ENCODE data around the gene BTG2.

DNA sequence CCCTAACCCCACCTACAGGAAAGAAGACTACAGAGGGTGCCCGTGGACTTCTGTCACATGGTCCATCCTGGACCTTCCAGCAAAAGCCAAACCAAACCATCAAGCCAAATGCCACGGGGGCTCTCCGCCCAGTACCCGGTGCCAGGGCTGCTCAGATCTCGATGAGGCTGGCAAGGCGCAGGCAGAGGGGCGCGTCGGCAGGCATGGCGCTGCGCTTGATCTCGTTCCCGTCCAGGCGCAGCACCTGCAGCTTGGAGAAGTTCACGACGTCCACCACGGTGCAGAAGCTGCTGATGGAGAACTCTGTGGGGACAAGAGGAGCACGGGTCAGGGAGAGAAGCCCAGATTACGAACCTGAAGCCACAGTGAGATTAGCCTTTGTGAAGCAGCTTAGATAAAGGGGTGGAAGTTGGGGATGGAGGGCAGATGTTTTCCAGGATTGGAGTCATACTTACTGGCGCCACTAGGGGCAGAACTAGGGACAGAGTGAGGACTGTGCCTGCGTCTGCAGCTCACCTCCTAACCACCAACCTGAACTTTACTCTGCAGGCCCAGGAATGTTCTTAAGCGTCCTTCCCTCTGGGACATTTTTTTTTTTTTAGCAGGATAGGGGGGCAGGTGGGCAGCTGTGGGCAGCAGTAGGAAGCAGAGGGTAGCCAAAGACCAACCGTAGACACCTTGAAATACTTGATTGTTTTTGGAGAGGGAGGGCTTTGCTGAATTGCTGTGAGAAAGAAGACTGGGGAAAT lies 37.0 kb downstream of the BTG2 start:
- TF ChIP-seq CTCF (conservative IDR thresholded peaks at IDR 0.05; ENCODE audit: low read length), result peak; percentile 83
- TF ChIP-seq EZH2phosphoT487 (IDR thresholded peaks at IDR 0.05; ENCODE audit: borderline replicate concordance), result no peak

Measured in Loucy (cell line).